ENCODE results near the gene CEACAM3.

DNA sequence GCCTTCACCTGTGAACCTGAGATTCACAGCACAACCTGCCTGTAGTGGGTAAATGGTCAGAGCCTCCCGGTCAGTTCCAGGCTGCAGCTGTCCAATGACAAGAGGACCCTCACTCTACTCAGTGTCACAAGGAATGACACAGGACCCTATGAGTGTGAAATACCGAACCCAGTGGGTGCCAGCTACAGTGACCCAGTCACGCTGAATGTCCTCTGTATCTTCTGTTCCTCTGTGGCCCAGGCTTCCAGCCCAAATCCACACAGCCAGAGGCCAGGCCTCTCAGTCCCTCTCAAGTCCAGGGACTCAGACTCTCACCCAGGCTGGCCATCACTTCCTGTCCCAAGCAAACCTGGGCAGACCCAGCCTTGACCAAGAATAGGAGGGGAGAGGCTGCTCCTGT lies 10.8 kb downstream of the CEACAM3 start:
- TF ChIP-seq, protein P1, sequence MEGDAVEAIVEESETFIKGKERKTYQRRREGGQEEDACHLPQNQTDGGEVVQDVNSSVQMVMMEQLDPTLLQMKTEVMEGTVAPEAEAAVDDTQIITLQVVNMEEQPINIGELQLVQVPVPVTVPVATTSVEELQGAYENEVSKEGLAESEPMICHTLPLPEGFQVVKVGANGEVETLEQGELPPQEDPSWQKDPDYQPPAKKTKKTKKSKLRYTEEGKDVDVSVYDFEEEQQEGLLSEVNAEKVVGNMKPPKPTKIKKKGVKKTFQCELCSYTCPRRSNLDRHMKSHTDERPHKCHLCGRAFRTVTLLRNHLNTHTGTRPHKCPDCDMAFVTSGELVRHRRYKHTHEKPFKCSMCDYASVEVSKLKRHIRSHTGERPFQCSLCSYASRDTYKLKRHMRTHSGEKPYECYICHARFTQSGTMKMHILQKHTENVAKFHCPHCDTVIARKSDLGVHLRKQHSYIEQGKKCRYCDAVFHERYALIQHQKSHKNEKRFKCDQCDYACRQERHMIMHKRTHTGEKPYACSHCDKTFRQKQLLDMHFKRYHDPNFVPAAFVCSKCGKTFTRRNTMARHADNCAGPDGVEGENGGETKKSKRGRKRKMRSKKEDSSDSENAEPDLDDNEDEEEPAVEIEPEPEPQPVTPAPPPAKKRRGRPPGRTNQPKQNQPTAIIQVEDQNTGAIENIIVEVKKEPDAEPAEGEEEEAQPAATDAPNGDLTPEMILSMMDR (IDR thresholded peaks at IDR 0.05), result no peak
- TF ChIP-seq POLR2A (IDR thresholded peaks at IDR 0.05) (no peak), POLR2AphosphoS5 (IDR thresholded peaks at IDR 0.05) (no peak), EP300 (IDR thresholded peaks at IDR 0.05) (no peak)
